Measurements from ENCODE around the gene PREX1.

Gene PREX1

GRCh38 chr20:48805286-48805685 lies 22.5 kb downstream of the PREX1 start:
- Histone ChIP-seq H3K9ac (ENCODE audit: low read depth, low read length) (no peak overlapping the region), H3K4me1 (ENCODE audit: insufficient read depth, low read length) (no peaks in the 10 kb centered on the region)

GRCh38 chr20:48804300-48804980 lies 23.4 kb downstream of the PREX1 start:
- Histone ChIP-seq H3K4me3 (ENCODE audit: low read length) (no peak overlapping the region), H3K4me1 (ENCODE audit: insufficient read depth, low read length) (no peaks in the 10 kb centered on the region), H3K9ac (ENCODE audit: low read depth, low read length) (no peak overlapping the region), H3K9me3 (ENCODE audit: insufficient read depth, low read depth, low read length) (no peaks in the 10 kb centered on the region; the same call in 1 of the 2 replicates), H3K27ac (ENCODE audit: low read length) (no peak overlapping the region), H3K36me3 (ENCODE audit: insufficient read depth, low read depth, low read length) (no peaks in the 10 kb centered on the region), H3K27me3 (ENCODE audit: insufficient read depth, low read length) (no peaks in the 10 kb centered on the region)

More at GRCh38 chr20:48805286-48805685, 22.5 kb downstream of the PREX1 start:
- Histone ChIP-seq H3K9me3 (ENCODE audit: insufficient read depth, low read depth, low read length) (no peaks in the 10 kb centered on the region; the same call in 1 of the 2 replicates), H3K27ac (ENCODE audit: low read length) (no peak overlapping the region), H3K36me3 (ENCODE audit: insufficient read depth, low read depth, low read length) (no peaks in the 10 kb centered on the region), H3K4me3 (ENCODE audit: low read length) (no peak overlapping the region), H3K27me3 (ENCODE audit: insufficient read depth, low read length) (no peaks in the 10 kb centered on the region)

- no peak overlapping the region for H3K27ac ChIP-seq (ENCODE audit: low read length)
- H3K36me3 ChIP-seq (ENCODE audit: insufficient read depth, low read depth, low read length): no peaks in the 10 kb centered on the region
- no peak overlapping the region for H3K4me3 ChIP-seq (ENCODE audit: low read length)
- no peaks in the 10 kb centered on the region; the same call in 1 of the 2 replicates for H3K9me3 ChIP-seq (ENCODE audit: insufficient read depth, low read depth, low read length)
- no peaks in the 10 kb centered on the region; the same call in 1 of the 2 replicates for H3K4me1 ChIP-seq (ENCODE audit: insufficient read depth, low read length)
- no peaks in the 10 kb centered on the region for H3K27me3 ChIP-seq (ENCODE audit: insufficient read depth, low read length)
- H3K9ac ChIP-seq (ENCODE audit: low read depth, low read length): no peak overlapping the region
These were observed 24.4 kb downstream of the PREX1 start for GRCh38 chr20:48803176-48804053.

GRCh38 chr20:48802647-48803046 lies 25.2 kb downstream of the PREX1 start:
- H3K9ac ChIP-seq (ENCODE audit: low read depth, low read length): no peak overlapping the region
- H3K36me3 ChIP-seq (ENCODE audit: insufficient read depth, low read depth, low read length): no peaks in the 10 kb centered on the region
- no peaks in the 10 kb centered on the region; the same call in 1 of the 2 replicates for H3K9me3 ChIP-seq (ENCODE audit: insufficient read depth, low read depth, low read length)
- H3K27ac ChIP-seq (ENCODE audit: low read length): no peak overlapping the region
- no peaks in the 10 kb centered on the region for H3K27me3 ChIP-seq (ENCODE audit: insufficient read depth, low read length)
- H3K4me3 ChIP-seq (ENCODE audit: low read length): no peak overlapping the region
- peaks cover 4% of the 10 kb centered on the region; the same call in 1 of the 2 replicates for H3K4me1 ChIP-seq (ENCODE audit: insufficient read depth, low read length)

- H3K9ac ChIP-seq (ENCODE audit: low read depth, low read length): no peak overlapping the region
These were observed 25.6 kb downstream of the PREX1 start for GRCh38 chr20:48802216-48802615.

GRCh38 chr20:48801197-48801596 lies 26.6 kb downstream of the PREX1 start:
- Histone ChIP-seq H3K4me3 (ENCODE audit: low read length) (no peak overlapping the region), H3K4me1 (ENCODE audit: insufficient read depth, low read length) (peaks cover 10% of the 10 kb centered on the region; the same call in 1 of the 2 replicates), H3K9me3 (ENCODE audit: insufficient read depth, low read depth, low read length) (no peaks in the 10 kb centered on the region), H3K27ac (ENCODE audit: low read length) (no peak overlapping the region), H3K27me3 (ENCODE audit: insufficient read depth, low read length) (no peaks in the 10 kb centered on the region), H3K36me3 (ENCODE audit: insufficient read depth, low read depth, low read length) (no peaks in the 10 kb centered on the region), H3K9ac (ENCODE audit: low read depth, low read length) (no peak overlapping the region)

More at GRCh38 chr20:48802216-48802615, 25.6 kb downstream of the PREX1 start:
- Histone ChIP-seq H3K4me3 (ENCODE audit: low read length) (no peak overlapping the region), H3K27me3 (ENCODE audit: insufficient read depth, low read length) (no peaks in the 10 kb centered on the region), H3K4me1 (ENCODE audit: insufficient read depth, low read length) (peaks cover 8% of the 10 kb centered on the region; the same call in 1 of the 2 replicates), H3K36me3 (ENCODE audit: insufficient read depth, low read depth, low read length) (no peaks in the 10 kb centered on the region), H3K9me3 (ENCODE audit: insufficient read depth, low read depth, low read length) (no peaks in the 10 kb centered on the region; the same call in 1 of the 2 replicates), H3K27ac (ENCODE audit: low read length) (no peak overlapping the region)

- H3K9ac ChIP-seq (ENCODE audit: low read depth, low read length): no peak overlapping the region
- H3K27me3 ChIP-seq (ENCODE audit: insufficient read depth, low read length): no peaks in the 10 kb centered on the region
- no peak overlapping the region for H3K27ac ChIP-seq (ENCODE audit: low read length)
- no peak overlapping the region for H3K4me3 ChIP-seq (ENCODE audit: low read length)
- no peaks in the 10 kb centered on the region for H3K36me3 ChIP-seq (ENCODE audit: insufficient read depth, low read depth, low read length)
- peaks cover 10% of the 10 kb centered on the region; the same call in 1 of the 2 replicates for H3K4me1 ChIP-seq (ENCODE audit: insufficient read depth, low read length)
- H3K9me3 ChIP-seq (ENCODE audit: insufficient read depth, low read depth, low read length): no peaks in the 10 kb centered on the region
These were observed 27.6 kb downstream of the PREX1 start for GRCh38 chr20:48800177-48800576.

GRCh38 chr20:48799328-48800105 lies 28.3 kb downstream of the PREX1 start:
- no peak overlapping the region for H3K9ac ChIP-seq (ENCODE audit: low read depth, low read length)
- no peaks in the 10 kb centered on the region for H3K36me3 ChIP-seq (ENCODE audit: insufficient read depth, low read depth, low read length)
- H3K9me3 ChIP-seq (ENCODE audit: insufficient read depth, low read depth, low read length): no peaks in the 10 kb centered on the region
- no peaks in the 10 kb centered on the region for H3K27me3 ChIP-seq (ENCODE audit: insufficient read depth, low read length)
- peaks cover 16% of the 10 kb centered on the region; the same call in 1 of the 2 replicates for H3K4me1 ChIP-seq (ENCODE audit: insufficient read depth, low read length)
- no peak overlapping the region for H3K4me3 ChIP-seq (ENCODE audit: low read length)
- no peak overlapping the region for H3K27ac ChIP-seq (ENCODE audit: low read length)

GRCh38 chr20:48797850-48798747 lies 29.7 kb downstream of the PREX1 start:
- Histone ChIP-seq H3K27ac (ENCODE audit: low read length) (no peak overlapping the region), H3K27me3 (ENCODE audit: insufficient read depth, low read length) (no peaks in the 10 kb centered on the region), H3K9ac (ENCODE audit: low read depth, low read length) (no peak overlapping the region), H3K9me3 (ENCODE audit: insufficient read depth, low read depth, low read length) (no peaks in the 10 kb centered on the region), H3K4me3 (ENCODE audit: low read length) (no peak overlapping the region; the same call in 1 of the 2 replicates), H3K36me3 (ENCODE audit: insufficient read depth, low read depth, low read length) (no peaks in the 10 kb centered on the region), H3K4me1 (ENCODE audit: insufficient read depth, low read length) (peaks cover 23% of the 10 kb centered on the region; the same call in 1 of the 2 replicates)

- peaks cover 23% of the 10 kb centered on the region; the same call in 1 of the 2 replicates for H3K4me1 ChIP-seq (ENCODE audit: insufficient read depth, low read length)
- no peak overlapping the region for H3K27ac ChIP-seq (ENCODE audit: low read length)
- no peaks in the 10 kb centered on the region for H3K36me3 ChIP-seq (ENCODE audit: insufficient read depth, low read depth, low read length)
- H3K4me3 ChIP-seq (ENCODE audit: low read length): peak overlapping the region; percentile 2; the same call in 1 of the 2 replicates
- no peaks in the 10 kb centered on the region for H3K9me3 ChIP-seq (ENCODE audit: insufficient read depth, low read depth, low read length)
- no peak overlapping the region for H3K9ac ChIP-seq (ENCODE audit: low read depth, low read length)
- no peaks in the 10 kb centered on the region for H3K27me3 ChIP-seq (ENCODE audit: insufficient read depth, low read length)
These were observed 30.4 kb downstream of the PREX1 start for GRCh38 chr20:48797275-48797825.
